Hepatocyte (in vitro differentiated cells): ENCODE measurements around the gene HCN2. TPM values are rescaled to one million over a fixed set of nuclear protein-coding genes. Genes with fewer than 3 reads are reported as not detected.
"Not testable (repeated sequence)": the region's sequence is repeated elsewhere in the genome, so short reads cannot be mapped to it uniquely, and the experiment has no call there.

Source experiments
- DNase-seq: peaks from one replicate; pipeline ENCODE4 v3.0.0-alpha.2; 2016; ENCODE audit warnings: low spot score
- H2AFZ ChIP-seq: fragments of 200-600 bp; sonication (generic); 2 replicates; pipeline ENCODE4 v1.6.0; 2016; ENCODE audit warnings: antibody characterized with exemption, mild to moderate bottlenecking
- H3K27ac ChIP-seq: fragments of 200-600 bp; sonication (generic); 2 replicates; pipeline ENCODE4 v1.5.1; 2016; ENCODE audit warnings: mild to moderate bottlenecking
- H3K27me3 ChIP-seq: fragments of 200-600 bp; sonication (generic); 2 replicates; pipeline ENCODE4 v1.6.1; 2016
- H3K36me3 ChIP-seq: fragments of 200-600 bp; sonication (generic); replicated peaks from 2 replicates; pipeline ENCODE4 v1.5.1; 2016; ENCODE audit warnings: low read depth; ENCODE audit not compliant: insufficient read depth
- H3K4me1 ChIP-seq: fragments of 200-600 bp; sonication (generic); 2 replicates; pipeline ENCODE4 v1.5.1; 2016; ENCODE audit warnings: mild to moderate bottlenecking, moderate library complexity; ENCODE audit not compliant: insufficient read depth
- H3K4me2 ChIP-seq: fragments of 200-600 bp; sonication (generic); 2 replicates; pipeline ENCODE4 v1.6.0; 2016
- H3K4me3 ChIP-seq: fragments of 200-600 bp; sonication (generic); 2 replicates; pipeline ENCODE4 v1.5.1; 2016; ENCODE audit warnings: mild to moderate bottlenecking
- H3K79me2 ChIP-seq: fragments of 200-600 bp; sonication (generic); 2 replicates; pipeline ENCODE4 v1.6.0; 2017; ENCODE audit warnings: mild to moderate bottlenecking
- H3K9me2 ChIP-seq: fragments of 200-600 bp; sonication (generic); replicated peaks from 2 replicates; pipeline ENCODE4 v1.6.0; 2017; ENCODE audit warnings: mild to moderate bottlenecking; ENCODE audit not compliant: insufficient read depth
- H3K9me3 ChIP-seq: fragments of 200-600 bp; sonication (generic); 2 replicates; pipeline ENCODE4 v1.5.1; 2016; ENCODE audit warnings: low read depth, mild to moderate bottlenecking
- H4K20me1 ChIP-seq: fragments of 200-600 bp; sonication (generic); 2 replicates; pipeline ENCODE4 v1.6.0; 2016; ENCODE audit warnings: mild to moderate bottlenecking; ENCODE audit not compliant: insufficient read depth, poor library complexity, severe bottlenecking
- EZH2 ChIP-seq: fragments of 200-600 bp; sonication (generic); IDR thresholded peaks from 2 replicates; pipeline ENCODE4 v1.6.1; 2016; ENCODE audit warnings: antibody characterized with exemption, mild to moderate bottlenecking, borderline replicate concordance
- EZH2phosphoT487 ChIP-seq: fragments of 200-600 bp; sonication (generic); IDR thresholded peaks from one replicate; pipeline ENCODE4 v1.6.1; 2018; ENCODE audit warnings: antibody characterized with exemption, mild to moderate bottlenecking, low read depth, moderate library complexity; ENCODE audit not compliant: unreplicated experiment, severe bottlenecking
- WGBS: methylation state at CpG from one replicate; pipeline ENCODE4 v1.1.6; 2016; ENCODE audit warnings: low lambda C conversion rate; ENCODE audit errors: missing lambda C conversion rate; 5-methylcytosine and 5-hydroxymethylcytosine counted together
- polyA plus RNA-seq: library from polyadenylated mRNA; unstranded; fragments of >200 nt; fragmentation: Nextera tagmentation; extraction: Ambion mirVana; gene quantifications from 2 replicates; pipeline ENCODE4 v1.2.1, GENCODE V29; 2016
- total RNA-seq: library from RNA; depleted of rRNA; stranded (reverse); fragments of >200 nt; gene quantifications from 2 replicates; pipeline ENCODE4 v1.2.3, GENCODE V29; 2014
- TF ChIP-seq, protein P1 (sequence below): fragments of 200-600 bp; sonication (generic); IDR thresholded peaks from 2 replicates; pipeline ENCODE4 v1.5.1; 2016; ENCODE audit warnings: antibody characterized with exemption, mild to moderate bottlenecking; ENCODE audit not compliant: poor library complexity

HCN2 gene
- total and polyA plus RNA-seq, 2 experiments from 2014 or later, result 0.16 to 0.30 TPM

DNA sequence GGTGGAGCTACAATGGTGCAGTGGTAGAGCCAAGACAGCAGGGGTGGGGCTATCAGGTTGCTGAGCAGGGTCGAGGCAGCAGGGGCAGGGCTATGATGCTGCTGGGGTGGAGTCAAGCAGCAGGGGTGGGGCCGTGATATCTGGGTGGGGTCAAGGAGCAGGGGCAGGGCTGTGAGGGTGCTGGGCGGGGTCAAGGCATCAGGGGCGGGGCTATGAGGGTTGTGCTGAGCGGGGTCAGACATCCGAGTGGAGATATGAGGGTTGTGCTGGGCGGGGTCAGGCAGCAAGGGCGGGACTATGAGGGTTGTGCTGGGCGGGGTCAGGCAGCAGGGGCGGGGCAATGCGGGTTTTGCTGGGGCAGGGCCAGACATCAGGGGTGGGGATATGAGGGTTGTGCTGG lies 14.7 kb downstream of the HCN2 start:
- no peaks in the 10 kb centered on the region for H4K20me1 ChIP-seq
- WGBS, result 95% methylated on average over 4 of the region's 11 CpGs
- H2AFZ ChIP-seq, result no peak overlapping the region
- TF ChIP-seq, protein P1, sequence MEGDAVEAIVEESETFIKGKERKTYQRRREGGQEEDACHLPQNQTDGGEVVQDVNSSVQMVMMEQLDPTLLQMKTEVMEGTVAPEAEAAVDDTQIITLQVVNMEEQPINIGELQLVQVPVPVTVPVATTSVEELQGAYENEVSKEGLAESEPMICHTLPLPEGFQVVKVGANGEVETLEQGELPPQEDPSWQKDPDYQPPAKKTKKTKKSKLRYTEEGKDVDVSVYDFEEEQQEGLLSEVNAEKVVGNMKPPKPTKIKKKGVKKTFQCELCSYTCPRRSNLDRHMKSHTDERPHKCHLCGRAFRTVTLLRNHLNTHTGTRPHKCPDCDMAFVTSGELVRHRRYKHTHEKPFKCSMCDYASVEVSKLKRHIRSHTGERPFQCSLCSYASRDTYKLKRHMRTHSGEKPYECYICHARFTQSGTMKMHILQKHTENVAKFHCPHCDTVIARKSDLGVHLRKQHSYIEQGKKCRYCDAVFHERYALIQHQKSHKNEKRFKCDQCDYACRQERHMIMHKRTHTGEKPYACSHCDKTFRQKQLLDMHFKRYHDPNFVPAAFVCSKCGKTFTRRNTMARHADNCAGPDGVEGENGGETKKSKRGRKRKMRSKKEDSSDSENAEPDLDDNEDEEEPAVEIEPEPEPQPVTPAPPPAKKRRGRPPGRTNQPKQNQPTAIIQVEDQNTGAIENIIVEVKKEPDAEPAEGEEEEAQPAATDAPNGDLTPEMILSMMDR, result no peak
- TF ChIP-seq EZH2phosphoT487 (no peak), EZH2 (no peak)
- H3K79me2 ChIP-seq, result no peaks in the 10 kb centered on the region
- H3K4me2 ChIP-seq, result no peak overlapping the region
- H3K4me3 ChIP-seq, result no peak overlapping the region
- no peaks in the 10 kb centered on the region for H3K4me1 ChIP-seq
- H3K36me3 ChIP-seq, result no peaks in the 10 kb centered on the region
- no peaks in the 10 kb centered on the region for H3K9me2 ChIP-seq
- H3K9me3 ChIP-seq, result no peaks in the 10 kb centered on the region
- no peaks in the 10 kb centered on the region for H3K27me3 ChIP-seq
- no peak overlapping the region for H3K27ac ChIP-seq
- no peak for DNase-seq

DNA sequence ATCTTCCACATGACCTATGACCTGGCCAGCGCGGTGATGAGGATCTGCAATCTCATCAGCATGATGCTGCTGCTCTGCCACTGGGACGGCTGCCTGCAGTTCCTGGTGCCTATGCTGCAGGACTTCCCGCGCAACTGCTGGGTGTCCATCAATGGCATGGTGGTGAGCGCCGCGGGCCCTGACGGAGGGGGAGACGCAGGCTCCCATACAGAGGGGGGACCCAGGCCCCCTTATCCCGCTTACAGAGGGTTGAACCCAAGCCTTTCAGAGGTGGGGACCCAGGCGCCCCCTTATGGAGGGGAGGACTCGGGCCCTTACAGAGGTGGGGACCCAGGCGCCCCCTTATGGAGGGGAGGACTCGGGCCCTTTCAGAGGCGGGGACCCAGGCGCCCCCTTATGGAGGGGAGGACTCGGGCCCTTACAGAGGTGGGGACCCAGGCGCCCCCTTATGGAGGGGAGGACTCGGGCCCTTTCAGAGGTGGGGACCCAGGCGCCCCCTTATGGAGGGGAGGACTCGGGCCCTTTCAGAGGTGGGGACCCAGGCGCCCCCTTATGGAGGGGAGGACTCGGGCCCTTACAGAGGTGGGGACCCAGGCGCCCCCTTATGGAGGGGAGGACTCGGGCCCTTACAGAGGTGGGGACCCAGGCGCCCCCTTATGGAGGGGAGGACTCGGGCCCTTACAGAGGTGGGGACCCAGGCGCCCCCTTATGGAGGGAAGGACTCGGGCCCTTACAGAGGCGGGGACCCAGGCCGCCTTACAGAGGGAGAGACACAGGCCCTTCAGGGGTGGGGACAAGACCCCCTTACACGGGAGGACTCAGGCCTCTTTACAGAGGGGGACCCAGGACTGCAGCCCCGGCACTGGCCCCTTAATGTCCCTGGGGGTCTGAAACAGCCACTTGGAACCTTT lies 15.6 kb downstream of the HCN2 start:
- not testable (repeated sequence) for DNase-seq, H3K27me3 ChIP-seq, H3K27ac ChIP-seq, H3K4me3 ChIP-seq, H3K4me2 ChIP-seq, H3K36me3 ChIP-seq, H3K4me1 ChIP-seq, H3K9me3 ChIP-seq, H3K9me2 ChIP-seq, H4K20me1 ChIP-seq, H3K79me2 ChIP-seq, H2AFZ ChIP-seq
- 99% methylated on average over 14 of the region's 34 CpGs for WGBS

DNA sequence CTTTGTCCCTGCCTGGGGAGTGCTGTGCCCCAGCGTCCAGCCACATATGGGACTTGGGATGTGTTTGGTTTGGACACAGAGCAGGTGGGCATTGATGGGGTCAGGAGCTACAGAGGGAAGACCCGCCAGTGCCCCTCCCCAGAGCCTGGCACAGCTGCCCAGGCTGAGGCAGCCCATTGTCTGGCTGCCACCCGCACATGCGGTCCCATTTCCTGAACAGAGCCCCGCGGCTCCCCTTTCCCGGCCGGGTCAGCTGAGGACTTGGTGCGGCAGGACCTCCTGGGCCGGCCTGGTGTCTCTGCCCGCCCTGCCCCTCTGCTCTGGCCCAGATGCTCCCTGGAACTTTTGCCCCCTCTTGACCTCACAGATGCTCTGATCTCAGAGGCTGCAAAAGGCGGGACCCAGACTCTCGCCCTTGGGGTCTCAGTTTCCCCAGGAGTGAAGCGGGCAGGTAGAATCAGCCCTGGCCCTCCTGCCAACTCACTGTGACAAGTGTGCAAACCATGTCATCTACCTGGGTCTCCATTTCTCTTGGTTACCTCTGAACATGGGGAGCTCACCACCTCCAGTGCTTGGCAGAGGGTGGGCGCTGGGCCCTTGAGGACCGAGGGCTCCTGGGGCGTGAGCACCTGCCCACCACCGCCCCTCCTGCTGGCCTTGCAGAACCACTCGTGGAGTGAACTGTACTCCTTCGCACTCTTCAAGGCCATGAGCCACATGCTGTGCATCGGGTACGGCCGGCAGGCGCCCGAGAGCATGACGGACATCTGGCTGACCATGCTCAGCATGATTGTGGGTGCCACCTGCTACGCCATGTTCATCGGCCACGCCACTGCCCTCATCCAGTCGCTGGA lies 17.8 kb downstream of the HCN2 start:
- 93% methylated on average over 30 of the region's 30 CpGs for WGBS

More for the DNA sequence above, 17.8 kb downstream of the HCN2 start:
- no peak for DNase-seq
- no peak overlapping the region for H2AFZ ChIP-seq
- H3K9me2 ChIP-seq, result no peaks in the 10 kb centered on the region
- H3K9me3 ChIP-seq, result no peaks in the 10 kb centered on the region
- H4K20me1 ChIP-seq, result no peaks in the 10 kb centered on the region
- no peaks in the 10 kb centered on the region for H3K4me1 ChIP-seq
- H3K27me3 ChIP-seq, result no peaks in the 10 kb centered on the region
- H3K36me3 ChIP-seq, result no peaks in the 10 kb centered on the region
- no peak overlapping the region for H3K4me2 ChIP-seq
- TF ChIP-seq EZH2 (no peak), EZH2phosphoT487 (no peak)
- TF ChIP-seq, protein P1, result no peak
- no peaks in the 10 kb centered on the region for H3K79me2 ChIP-seq
- no peak overlapping the region for H3K4me3 ChIP-seq
- no peak overlapping the region for H3K27ac ChIP-seq
